GM19455 (cell line): Measurements from ENCODE around the gene CCT3.
A peak's percentile ranks its signal among the peaks of the same experiment; 100 is the strongest.
"Not testable (repeated sequence)": the region's sequence is repeated elsewhere in the genome, so short reads cannot be mapped to it uniquely, and the experiment has no call there.

Experiments used
- ATAC-seq: cut with Tn5 transposase; IDR thresholded peaks from one replicate; pipeline ENCODE4 v1.9.1; 2021; ENCODE audit not compliant: unreplicated experiment

Gene CCT3

DNA sequence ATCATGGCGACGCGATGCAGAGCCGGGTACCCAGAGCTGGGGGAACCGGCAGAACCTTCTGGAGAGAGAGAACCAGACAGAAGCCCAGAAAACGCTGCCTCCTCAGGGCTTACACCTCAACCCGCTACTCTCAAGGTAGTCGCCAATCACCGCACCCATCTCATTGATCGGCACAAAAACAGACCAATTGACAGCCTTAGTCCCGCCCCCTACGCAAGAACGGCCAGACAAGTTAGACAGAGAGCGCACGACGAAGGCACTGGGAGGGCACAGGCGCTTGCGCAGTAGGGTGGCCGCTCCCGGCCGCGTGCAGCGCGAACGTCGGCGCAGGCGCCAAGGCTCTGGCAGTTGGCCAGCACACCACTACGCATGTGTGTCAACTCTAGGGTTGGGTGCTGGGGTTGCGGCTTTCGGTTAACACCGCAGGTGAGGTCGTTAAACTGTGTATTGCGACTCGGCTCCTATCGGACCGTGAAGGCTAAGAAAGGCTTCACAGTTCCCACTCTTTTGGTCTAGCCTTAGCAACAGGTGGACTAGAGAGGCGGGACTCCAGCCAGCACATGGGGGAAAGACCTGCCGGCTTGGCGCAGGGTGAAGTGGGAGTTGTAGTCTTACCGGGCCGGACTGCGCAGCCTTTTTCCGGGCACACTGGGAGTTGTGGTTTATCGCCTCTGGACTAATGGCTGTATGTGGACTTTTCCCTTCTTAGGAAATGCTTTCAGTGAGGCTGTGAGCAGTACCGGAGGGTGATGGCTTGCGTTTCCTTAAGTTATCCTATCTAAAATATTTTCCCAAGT lies at the start of gene CCT3, which contains the start of gene TSACC:
TSS of gene CCT3 (minus strand) at position 113 of the 797 bp plus-strand sequence. CDS start at position 5, 108 bp downstream.
TSS of gene TSACC (plus strand) at position 347 of the 797 bp plus-strand sequence. CDS start 1,232 bp downstream, outside the sequence.
- peak; percentile 91 for ATAC-seq

- no peak for ATAC-seq
Observed at GRCh38 chr1:156387870-156388173, 49.7 kb upstream of the CCT3 start.

DNA sequence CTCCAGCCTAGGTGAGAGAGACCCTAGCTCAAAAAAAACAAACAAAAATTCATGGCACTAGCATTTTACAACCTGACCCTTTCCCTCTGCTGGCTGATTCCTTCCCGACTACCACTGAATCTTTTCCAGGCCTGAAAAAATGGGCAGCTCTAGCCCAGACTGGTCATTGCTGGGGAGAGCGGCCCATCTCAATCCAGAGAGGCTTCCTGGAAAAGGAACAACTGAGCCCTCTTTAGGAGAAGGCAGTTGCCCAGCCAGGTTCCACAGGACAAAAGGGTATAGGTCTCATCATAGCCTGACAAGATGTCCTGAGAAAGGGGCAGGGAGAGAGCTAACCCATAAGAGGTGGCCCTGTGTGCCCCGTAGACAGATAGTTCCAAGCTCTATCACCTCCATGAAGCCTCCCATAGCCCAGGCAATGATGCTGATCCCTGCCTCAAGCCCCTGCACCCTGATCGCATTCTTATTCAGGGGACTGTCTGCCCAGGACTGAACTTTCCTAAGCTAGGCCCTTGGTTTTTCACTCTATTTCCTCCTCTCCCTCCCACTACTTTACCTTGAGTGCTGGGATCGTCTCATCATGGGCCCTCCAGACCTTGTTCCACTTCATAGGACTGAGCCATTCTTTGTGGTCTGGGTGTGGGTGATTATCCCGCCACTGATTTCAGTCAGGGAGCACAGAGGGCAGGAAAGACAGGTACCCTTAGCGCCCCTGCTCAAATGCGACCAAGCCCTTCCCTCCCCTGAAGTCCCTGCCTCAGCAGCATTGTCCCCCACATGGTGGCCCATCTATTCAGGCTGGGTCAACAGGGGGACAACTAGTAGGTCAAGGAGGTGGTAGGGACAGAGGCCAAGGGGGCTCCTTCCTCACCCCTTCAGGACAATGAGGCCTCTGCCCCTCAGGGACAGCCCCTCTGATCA lies 49.1 kb upstream of the CCT3 start:
- no peak for ATAC-seq

DNA sequence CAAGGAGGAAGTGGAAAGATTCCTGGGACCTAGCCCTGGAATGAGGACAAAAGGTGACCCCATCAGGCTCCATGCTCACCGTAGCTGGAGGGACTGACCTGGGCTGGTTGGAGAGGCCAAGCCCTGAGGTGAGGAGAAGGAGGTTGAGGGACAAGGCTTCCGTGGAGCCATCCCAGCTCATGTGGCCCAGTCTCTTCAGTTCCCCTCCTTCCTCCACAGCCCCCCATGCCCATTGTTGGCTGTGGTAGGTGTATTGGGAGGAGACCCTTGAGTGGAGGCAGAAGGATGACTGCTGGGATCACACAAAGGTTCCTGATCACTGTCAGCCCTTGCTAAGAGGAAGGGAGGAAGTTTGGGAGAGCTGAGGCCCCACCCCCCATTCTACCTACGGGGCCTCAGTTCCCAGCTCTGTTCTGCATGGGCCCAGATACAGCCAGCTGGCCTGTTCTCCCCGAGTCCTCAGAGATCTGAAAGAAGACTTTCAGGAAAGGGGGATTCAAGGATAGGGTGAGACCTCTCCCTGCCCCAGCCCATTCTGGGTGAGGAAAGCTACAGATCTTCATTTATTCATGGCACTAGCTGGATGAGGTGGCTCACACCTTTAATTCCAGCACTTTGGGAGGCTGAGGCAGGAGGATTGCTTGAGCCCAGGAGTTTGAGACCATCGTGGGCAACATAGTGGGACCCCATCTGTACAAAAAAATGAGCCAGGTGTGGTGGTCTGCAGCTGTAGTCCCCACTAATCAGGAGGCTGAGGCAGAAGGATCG lies 48.2 kb upstream of the CCT3 start:
- no peak for ATAC-seq

DNA sequence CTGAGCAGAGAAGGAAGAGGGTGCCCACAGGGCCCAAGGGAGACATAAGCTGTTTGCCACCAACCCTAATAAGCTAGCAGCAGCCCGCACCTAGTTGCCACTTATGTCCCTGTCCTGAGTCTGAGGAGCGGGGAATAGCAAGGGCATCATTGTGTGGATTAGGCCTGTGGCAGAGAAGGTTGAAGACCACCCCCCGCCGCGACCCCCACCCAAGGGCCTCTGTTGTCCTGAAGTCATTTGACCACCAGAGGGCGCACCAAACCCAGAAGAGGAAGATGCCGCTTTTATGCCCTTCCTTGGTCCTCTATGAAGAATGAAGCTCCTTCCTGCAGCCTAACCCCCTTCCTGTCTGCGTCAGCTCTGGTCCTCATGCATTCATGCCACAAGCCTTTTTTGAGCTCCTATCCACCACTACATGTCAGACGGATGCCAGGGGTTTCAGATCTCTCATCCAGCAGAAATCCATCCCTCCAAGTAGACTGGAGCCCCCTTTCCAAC lies 47.5 kb upstream of the CCT3 start:
- no peak for ATAC-seq

DNA sequence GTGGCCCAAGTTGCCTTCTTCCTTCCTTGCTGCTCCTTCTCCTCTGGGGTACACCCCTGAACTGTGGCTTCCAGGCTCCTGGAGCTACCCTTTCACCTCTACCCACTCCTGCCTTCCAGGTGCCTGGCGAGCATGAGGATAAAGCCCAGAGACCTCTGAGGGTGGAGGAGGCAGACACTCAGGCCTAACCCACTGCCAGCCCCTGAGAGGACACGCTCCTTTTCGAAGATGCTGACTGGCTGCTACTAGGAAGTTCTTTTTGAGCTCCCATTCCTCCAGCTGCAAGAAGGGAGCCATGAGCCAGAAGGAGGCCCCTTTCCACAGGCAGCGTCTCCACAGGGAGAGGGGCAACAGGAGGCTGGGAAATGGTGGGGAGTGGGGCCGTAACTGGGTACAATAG lies 46.6 kb upstream of the CCT3 start:
- no peak for ATAC-seq

DNA sequence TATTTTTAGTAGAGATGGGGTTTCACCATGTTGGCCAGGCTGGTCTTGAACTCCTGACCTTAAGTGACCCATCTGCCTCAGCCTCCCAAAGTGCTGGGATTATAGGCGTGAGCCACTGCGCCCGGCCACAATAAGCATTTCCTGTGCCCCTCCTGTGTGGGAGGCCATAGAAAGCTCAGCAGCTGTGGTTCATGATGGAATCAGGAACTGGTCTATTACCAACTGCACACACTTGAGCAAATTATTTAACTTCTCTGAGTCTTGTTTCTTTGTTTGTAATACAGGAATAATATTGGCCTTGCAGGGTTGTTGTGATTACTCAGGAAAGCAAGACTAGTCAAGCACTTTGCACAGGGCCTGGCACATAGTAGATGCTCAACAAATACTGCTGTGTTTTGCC lies 45.9 kb upstream of the CCT3 start:
- no peak for ATAC-seq

DNA sequence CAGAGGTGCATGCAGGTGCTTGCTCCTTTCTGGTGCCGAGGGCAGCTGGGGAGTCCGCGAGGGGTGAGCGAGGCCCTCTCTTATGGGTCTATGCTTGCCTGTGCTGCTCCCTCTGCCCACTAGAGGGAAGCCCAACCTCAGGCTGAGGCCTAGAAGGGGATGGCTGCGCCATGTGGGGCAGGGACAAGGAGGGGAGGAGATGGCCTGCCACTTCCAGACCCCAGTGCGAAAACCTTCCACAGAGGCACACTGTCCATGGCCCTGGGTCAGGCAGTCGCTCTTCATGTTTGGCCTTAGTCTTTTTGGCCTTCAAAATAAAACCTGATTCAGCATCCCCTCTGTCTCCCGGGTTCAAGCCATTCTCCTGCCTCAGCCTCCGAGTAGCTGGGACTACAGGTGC lies 44.9 kb upstream of the CCT3 start:
- no peak for ATAC-seq

DNA sequence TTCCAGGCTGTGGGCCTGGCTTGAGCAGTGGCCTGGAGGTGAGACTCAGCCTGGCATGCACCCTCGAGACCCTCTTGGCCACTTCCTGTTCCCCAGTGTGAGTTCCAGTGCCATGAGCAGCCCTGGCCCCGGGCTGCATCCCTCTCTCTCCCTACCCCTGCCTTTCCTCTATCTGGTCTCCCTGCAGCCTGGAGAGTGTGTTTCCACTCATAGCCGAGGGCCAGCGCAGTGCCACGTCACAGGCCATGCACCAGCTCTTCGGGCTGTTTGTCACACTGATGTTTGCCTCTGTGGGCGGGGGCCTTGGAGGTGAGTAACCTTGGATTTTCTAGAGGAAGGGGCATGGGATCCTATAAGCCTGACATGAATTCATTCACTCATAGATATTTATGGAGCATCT lies 44.5 kb upstream of the CCT3 start:
- no peak for ATAC-seq

- ATAC-seq: no peak
Observed at GRCh38 chr1:156379420-156380165, 41.5 kb upstream of the CCT3 start.

DNA sequence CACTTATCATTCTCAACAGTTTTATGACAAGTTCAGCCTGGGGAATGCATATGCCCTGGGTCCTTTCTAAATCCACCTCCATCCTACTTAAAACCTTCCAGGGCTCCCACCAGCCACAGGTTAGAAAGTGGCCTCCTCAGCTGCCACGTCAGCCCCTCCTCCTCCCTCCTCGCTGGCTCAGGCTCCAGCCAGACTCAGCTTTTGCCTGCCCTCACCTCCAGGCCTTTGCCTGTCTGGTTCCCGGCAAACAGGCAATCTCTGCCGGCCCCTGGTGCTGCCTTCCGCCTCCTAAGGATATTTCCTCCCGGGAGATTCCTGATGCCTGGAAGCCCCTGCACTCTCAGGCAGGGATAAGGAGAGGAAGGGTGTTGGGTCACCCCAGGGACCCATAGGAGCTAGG lies 40.5 kb upstream of the CCT3 start:
- ATAC-seq: no peak

GRCh38 chr1:156376958-156377919 lies 39.1 kb upstream of the CCT3 start:
- ATAC-seq: no peak

DNA sequence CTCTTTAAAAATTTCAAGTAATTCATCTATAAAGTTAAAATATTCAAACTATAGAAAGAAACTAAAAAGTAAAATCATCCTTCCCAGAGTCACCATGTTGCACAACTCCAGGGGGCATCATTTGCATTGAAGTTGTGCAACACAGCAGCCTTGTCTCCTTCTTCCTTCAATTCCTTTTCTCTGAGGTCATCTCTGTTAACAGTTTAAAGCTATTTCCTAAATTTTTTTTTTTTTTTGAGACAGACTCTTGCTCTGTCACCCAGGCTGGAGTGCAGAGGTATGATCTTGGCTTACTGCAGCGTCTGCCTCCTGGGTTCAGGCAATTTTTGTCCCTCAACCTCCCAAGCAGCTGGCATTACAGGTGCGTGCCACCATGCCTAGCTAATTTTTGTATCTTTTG lies 38.1 kb upstream of the CCT3 start:
- ATAC-seq: no peak

DNA sequence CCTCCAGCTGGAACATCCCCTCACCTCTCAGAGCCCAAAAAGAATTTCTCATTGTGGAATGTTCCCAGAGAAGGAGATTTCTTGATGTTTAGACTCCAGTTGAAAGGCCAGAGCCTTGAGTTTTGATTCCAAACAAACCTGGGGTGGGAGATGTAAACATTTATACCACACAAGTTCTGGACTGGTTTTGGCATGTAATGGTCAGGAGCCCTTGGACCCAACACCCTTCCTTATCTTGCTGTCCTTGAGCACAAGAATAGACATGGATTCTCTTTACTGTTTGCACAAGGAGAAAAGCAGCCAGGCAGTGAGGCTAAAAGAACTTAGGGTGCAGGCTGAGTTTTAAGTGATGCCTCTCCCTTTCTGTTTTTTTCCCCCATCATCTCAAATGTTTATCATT lies 35.5 kb upstream of the CCT3 start:
- ATAC-seq: no peak

- no peak for ATAC-seq
Observed at GRCh38 chr1:156372876-156373275, 34.8 kb upstream of the CCT3 start.

- no peak for ATAC-seq
Observed at GRCh38 chr1:156372265-156372586, 34.1 kb upstream of the CCT3 start.

- ATAC-seq: no peak
Observed at GRCh38 chr1:156371553-156372264, 33.6 kb upstream of the CCT3 start.

DNA sequence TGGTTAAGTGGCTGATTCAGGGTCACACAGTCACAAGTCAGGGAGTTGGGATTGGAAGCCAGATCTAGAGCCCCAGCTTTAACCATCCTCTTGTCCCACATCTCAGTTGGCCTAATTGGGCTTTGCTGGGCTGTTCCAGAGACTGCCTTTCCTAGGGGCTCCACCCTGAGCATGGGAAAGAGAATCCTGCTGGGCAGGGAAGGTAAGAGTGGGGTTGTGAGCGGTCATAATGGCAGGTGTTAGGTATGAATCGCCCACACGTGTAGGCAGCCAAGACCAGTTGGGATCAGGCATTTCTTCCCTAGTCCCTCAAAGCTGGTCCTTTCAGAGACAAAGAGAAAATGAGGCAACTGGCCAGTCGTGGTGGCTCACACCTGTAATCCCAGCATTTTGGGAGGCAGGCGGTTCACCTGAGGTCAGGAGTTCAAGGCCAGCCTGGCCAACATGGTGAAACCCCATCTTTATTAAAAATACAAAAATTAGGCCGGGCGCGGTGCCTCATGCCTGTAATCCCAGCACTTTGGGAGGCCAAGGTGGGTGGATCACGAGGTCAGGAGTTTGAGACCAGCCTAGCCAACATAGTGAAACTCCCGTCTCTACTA lies 31.7 kb upstream of the CCT3 start:
- not testable (repeated sequence) for ATAC-seq
